Adipocyte (in vitro differentiated cells): ENCODE measurements around the gene CFAP107.

Experiments
- DNase-seq: peaks from one replicate; pipeline ENCODE4 v3.0.0-alpha.2; 2015; ENCODE audit warnings: low read depth
- H3K27me3 ChIP-seq: replicated peaks from 2 replicates; pipeline ENCODE4 v1.7.0; 2013; ENCODE audit warnings: mild to moderate bottlenecking, low read length, moderate library complexity; ENCODE audit not compliant: control insufficient read depth, insufficient read depth
- H3K36me3 ChIP-seq: 2 replicates; pipeline ENCODE4 v1.7.0; 2013; ENCODE audit warnings: low read length, mild to moderate bottlenecking, moderate library complexity; ENCODE audit not compliant: control insufficient read depth, insufficient read depth, severe bottlenecking
- H3K4me1 ChIP-seq: 2 replicates; pipeline ENCODE4 v1.7.0; 2013; ENCODE audit warnings: mild to moderate bottlenecking, low read length, moderate library complexity; ENCODE audit not compliant: control insufficient read depth, insufficient read depth
- H3K4me3 ChIP-seq: 2 replicates; pipeline ENCODE4 v1.7.0; 2013; ENCODE audit warnings: mild to moderate bottlenecking, low read length, moderate library complexity
- H3K9ac ChIP-seq: 2 replicates; pipeline ENCODE4 v1.7.0; 2013; ENCODE audit warnings: mild to moderate bottlenecking, low read length, moderate library complexity
- H3K9me3 ChIP-seq: 2 replicates; pipeline ENCODE4 v1.7.0; 2013; ENCODE audit warnings: mild to moderate bottlenecking, low read length, moderate library complexity; ENCODE audit not compliant: control insufficient read depth

CFAP107 gene

GRCh38 chr1:12745992-12746323 is at the start of gene CFAP107:
Gene CFAP107, plus strand, starts transcription at chr1:12746200. Its CDS starts 231 bp downstream, at chr1:12746431.
- no peaks in the 10 kb centered on the region for H3K27me3 ChIP-seq
- peak; percentile 20 for DNase-seq
- no peak within 1 kb of the TSS for H3K4me3 ChIP-seq
- H3K4me1 ChIP-seq = no peaks in the 10 kb centered on the region
- H3K36me3 ChIP-seq = no peaks in the 10 kb centered on the region
- H3K9me3 ChIP-seq = peaks cover 32% of the 10 kb centered on the region
- no peak within 1 kb of the TSS for H3K9ac ChIP-seq

- Histone ChIP-seq H3K27me3 (no peaks in the 10 kb centered on the region), H3K9me3 (peaks cover 5% of the 10 kb centered on the region), H3K4me1 (peaks cover 21% of the 10 kb centered on the region), H3K9ac (no peak overlapping the region), H3K36me3 (no peaks in the 10 kb centered on the region), H3K4me3 (no peak overlapping the region)
- DNase-seq = no peak
These were observed 49.3 kb upstream of the CFAP107 start for GRCh38 chr1:12696658-12697057.

GRCh38 chr1:12697397-12697796 is 48.6 kb upstream of the CFAP107 start:
- H3K9me3 ChIP-seq = peaks cover 6% of the 10 kb centered on the region
- H3K9ac ChIP-seq = no peak overlapping the region
- H3K27me3 ChIP-seq = no peaks in the 10 kb centered on the region
- no peaks in the 10 kb centered on the region for H3K36me3 ChIP-seq
- peak; percentile 7 for DNase-seq
- peaks cover 21% of the 10 kb centered on the region for H3K4me1 ChIP-seq
- no peak overlapping the region for H3K4me3 ChIP-seq

GRCh38 chr1:12703821-12704451 is 42.1 kb upstream of the CFAP107 start:
- no peak for DNase-seq
- H3K9ac ChIP-seq = no peak overlapping the region
- H3K9me3 ChIP-seq = peaks cover 29% of the 10 kb centered on the region

DNA sequence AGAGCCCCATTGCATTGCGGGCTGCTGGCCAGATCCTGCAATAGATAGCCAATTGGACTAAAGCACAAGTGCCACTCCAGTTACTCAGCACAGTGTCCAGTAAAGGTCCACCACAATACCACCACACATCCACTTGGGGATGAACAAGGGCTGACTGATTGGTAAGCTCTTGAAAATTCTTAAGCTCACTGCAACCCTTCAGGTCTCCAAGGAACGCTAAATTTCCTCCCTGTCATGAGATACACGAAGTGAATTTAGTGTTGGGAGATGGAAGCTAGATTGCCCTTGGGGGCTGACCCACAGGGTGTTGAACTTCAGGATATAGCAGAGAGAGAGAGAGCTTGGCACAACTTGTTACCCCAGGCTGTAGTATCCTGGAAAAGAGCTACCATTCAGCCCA is 39.9 kb upstream of the CFAP107 start:
- peaks cover 29% of the 10 kb centered on the region for H3K9me3 ChIP-seq
- no peak overlapping the region for H3K9ac ChIP-seq
- no peak for DNase-seq
- H3K27me3 ChIP-seq = no peaks in the 10 kb centered on the region
- peaks cover 23% of the 10 kb centered on the region for H3K4me1 ChIP-seq
- H3K36me3 ChIP-seq = no peaks in the 10 kb centered on the region
- no peak overlapping the region for H3K4me3 ChIP-seq

More at GRCh38 chr1:12703821-12704451, 42.1 kb upstream of the CFAP107 start:
- H3K4me1 ChIP-seq = peaks cover 2% of the 10 kb centered on the region
- H3K36me3 ChIP-seq = no peaks in the 10 kb centered on the region
- no peak overlapping the region for H3K4me3 ChIP-seq
- no peaks in the 10 kb centered on the region for H3K27me3 ChIP-seq

- H3K36me3 ChIP-seq = no peaks in the 10 kb centered on the region
- H3K4me3 ChIP-seq = no peak overlapping the region
- no peak overlapping the region for H3K9ac ChIP-seq
- DNase-seq = no peak
- H3K9me3 ChIP-seq = peaks cover 16% of the 10 kb centered on the region
- no peaks in the 10 kb centered on the region for H3K27me3 ChIP-seq
- H3K4me1 ChIP-seq = peaks cover 44% of the 10 kb centered on the region
These were observed 37.5 kb upstream of the CFAP107 start for GRCh38 chr1:12708396-12709090.

- Histone ChIP-seq H3K27me3 (no peaks in the 10 kb centered on the region), H3K4me3 (no peak overlapping the region), H3K4me1 (peaks cover 44% of the 10 kb centered on the region), H3K9me3 (peaks cover 11% of the 10 kb centered on the region), H3K9ac (peak overlapping the region; percentile 65), H3K36me3 (no peaks in the 10 kb centered on the region)
- no peak for DNase-seq
These were observed 36.9 kb upstream of the CFAP107 start for GRCh38 chr1:12709091-12709491.

- peak overlapping the region; percentile 65 for H3K9ac ChIP-seq
- DNase-seq = no peak
- H3K36me3 ChIP-seq = no peaks in the 10 kb centered on the region
- H3K4me1 ChIP-seq = peaks cover 47% of the 10 kb centered on the region
- H3K27me3 ChIP-seq = no peaks in the 10 kb centered on the region
- H3K9me3 ChIP-seq = peaks cover 5% of the 10 kb centered on the region
- H3K4me3 ChIP-seq = peak overlapping the region; percentile 32
These were observed 36.3 kb upstream of the CFAP107 start for GRCh38 chr1:12709696-12710095.

- Histone ChIP-seq H3K9ac (peak overlapping the region; percentile 57), H3K9me3 (no peaks in the 10 kb centered on the region), H3K4me1 (peaks cover 60% of the 10 kb centered on the region), H3K4me3 (no peak overlapping the region), H3K36me3 (no peaks in the 10 kb centered on the region), H3K27me3 (no peaks in the 10 kb centered on the region)
- peak; percentile 27 for DNase-seq
These were observed 34.5 kb upstream of the CFAP107 start for GRCh38 chr1:12711536-12711935.

GRCh38 chr1:12712076-12712475 is 33.9 kb upstream of the CFAP107 start:
- H3K4me1 ChIP-seq = peaks cover 61% of the 10 kb centered on the region

DNA sequence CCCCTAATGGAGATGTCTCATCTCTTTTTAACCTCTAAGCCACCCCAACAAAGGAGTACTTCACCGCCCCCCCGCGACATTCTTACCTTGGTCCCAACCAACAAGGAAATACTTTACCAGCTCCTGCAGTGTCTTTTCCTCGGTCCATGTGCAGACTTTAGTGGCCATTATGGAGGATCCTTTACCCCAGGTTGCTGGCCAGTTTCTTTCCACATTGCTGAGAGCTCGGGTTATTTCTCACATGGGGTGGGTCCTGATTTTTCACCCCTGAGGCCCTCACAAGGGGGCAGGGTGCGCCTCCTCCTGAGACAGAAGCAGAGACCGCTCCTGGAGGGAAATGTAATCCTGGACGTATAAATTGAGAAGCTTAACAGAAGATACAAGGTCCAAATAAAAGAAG is 33.1 kb upstream of the CFAP107 start:
- H3K4me3 ChIP-seq = no peak overlapping the region
- H3K27me3 ChIP-seq = peaks cover 3% of the 10 kb centered on the region
- DNase-seq = no peak

More at GRCh38 chr1:12712076-12712475, 33.9 kb upstream of the CFAP107 start:
- Histone ChIP-seq H3K4me3 (no peak overlapping the region), H3K9ac (peak overlapping the region; percentile 57), H3K27me3 (no peaks in the 10 kb centered on the region), H3K9me3 (no peaks in the 10 kb centered on the region), H3K36me3 (no peaks in the 10 kb centered on the region)
- DNase-seq = no peak

More for the DNA sequence above, 33.1 kb upstream of the CFAP107 start:
- peaks cover 69% of the 10 kb centered on the region for H3K4me1 ChIP-seq
- H3K9me3 ChIP-seq = no peaks in the 10 kb centered on the region
- no peaks in the 10 kb centered on the region for H3K36me3 ChIP-seq
- H3K9ac ChIP-seq = no peak overlapping the region
